ENCODE measurements around the gene OTUD5.

Gene OTUD5

DNA sequence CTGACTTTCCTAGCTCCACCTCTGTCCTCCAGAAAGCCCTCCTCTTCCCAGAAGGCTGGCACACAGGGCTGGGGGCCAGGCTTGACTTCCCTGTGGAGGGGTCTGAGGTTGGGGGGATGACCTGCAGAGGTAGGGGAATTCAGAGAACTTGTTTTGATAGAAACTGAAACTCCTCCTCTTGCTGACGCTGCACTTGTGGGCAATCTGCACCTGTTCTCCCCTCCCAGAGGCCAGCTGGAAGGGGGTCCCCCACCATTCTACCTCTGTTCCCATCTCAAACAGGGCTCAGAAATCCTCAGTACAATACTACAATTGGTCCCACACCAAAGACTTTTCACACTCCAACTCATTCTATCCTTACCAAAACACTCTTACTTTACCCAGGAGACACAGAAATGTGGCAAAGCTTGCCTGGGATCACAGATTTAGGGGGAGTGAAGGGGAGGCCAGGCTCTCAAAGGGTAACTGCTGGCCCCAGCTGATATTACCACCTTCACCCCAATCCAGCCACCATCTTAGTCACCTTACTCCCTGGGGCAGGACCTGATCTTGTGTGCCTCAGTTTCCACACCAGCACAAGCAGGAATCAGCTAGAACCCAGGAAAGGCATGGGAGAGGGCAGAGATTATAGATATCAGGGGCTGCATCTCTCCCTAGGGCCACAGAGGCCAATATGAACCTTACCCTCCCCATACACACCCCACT, 18.5 kb downstream of the OTUD5 start:
- DNase-seq: no peak

GRCh38 chrX:48937054-48937907, 20.1 kb downstream of the OTUD5 start:
- DNase-seq: peak in 15 of 56 donors; percentile 0 to 20 (median 4)

- DNase-seq: no peak
Observed at GRCh38 chrX:48936429-48937053, 20.9 kb downstream of the OTUD5 start.

DNA sequence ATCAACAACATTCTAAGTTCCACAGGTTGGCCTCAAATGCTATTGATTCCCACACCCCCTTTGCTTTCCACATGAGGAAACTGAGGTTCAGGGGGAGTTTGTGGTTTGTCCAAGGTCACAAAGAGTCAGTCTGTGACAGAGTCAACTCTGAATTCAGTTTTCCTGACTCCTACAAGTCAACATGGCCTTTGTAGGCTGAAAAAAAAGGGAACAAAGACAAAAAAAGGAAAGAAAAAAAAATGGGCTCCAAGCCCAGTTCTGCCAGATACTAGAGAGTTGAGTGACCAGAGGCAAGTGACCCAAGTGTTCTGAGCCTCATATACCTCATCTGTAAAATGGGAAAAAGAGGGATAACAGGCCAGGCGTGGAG, 22.1 kb downstream of the OTUD5 start:
- no peak for DNase-seq

DNA sequence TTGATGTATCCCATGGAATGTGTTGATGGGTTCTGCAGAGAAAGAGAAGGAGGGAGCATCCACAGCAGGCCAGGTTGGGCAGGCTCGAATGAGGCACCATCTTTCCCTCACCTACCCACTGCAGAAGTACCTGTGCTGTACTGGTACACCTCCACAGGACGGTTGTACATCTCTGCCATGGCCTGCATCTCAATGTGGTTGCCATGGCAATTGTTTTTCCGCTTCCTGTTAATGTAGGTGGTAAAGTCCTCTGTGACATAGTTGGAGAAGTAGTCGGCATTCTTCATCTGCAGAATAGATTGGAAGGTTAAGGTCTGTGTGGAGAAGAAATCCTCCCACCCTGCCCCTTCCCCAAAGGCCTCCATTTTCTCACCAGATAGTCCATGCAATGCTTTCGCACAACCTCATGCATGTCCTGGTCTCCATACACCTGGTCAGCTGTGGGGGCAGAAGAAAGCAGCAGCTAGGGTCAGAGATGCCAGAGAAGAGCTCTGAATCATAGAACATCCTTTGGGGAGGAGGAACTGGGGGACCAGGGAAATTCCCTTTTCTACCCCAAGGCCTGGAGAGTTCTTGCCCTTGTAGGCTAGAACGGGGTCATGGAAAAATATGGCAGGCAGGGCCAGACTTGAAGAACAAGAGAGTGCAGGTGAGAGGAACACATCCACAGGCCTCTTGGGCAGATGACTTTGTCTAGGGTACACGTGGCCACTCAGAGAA, 22.7 kb downstream of the OTUD5 start:
- no peak for DNase-seq

- no peak for DNase-seq
Observed at GRCh38 chrX:48933757-48934156, 23.6 kb downstream of the OTUD5 start.

- no peak for DNase-seq
Observed at GRCh38 chrX:48927736-48928382, 29.5 kb downstream of the OTUD5 start.

GRCh38 chrX:48927123-48927522, 30.3 kb downstream of the OTUD5 start:
- no peak for DNase-seq

DNA sequence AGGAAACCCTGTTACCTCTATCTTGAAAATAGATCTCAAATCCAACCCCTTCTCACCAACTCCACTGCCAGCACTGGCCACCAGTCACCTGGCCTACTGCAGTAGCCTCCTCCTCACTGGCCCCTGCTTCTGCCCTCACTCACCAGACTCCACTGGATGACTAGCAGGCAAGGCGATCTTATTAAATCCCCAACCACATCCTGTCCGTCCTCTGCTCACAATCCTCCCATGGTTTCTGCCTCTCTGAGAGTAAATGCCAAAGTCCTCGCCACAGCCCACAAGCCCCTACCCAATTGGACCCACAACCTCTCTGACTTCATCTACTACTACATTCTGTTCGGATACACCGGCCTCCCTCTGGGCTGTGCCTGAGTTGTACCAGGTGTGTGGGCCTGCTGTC, 33.1 kb downstream of the OTUD5 start:
- no peak for DNase-seq

DNA sequence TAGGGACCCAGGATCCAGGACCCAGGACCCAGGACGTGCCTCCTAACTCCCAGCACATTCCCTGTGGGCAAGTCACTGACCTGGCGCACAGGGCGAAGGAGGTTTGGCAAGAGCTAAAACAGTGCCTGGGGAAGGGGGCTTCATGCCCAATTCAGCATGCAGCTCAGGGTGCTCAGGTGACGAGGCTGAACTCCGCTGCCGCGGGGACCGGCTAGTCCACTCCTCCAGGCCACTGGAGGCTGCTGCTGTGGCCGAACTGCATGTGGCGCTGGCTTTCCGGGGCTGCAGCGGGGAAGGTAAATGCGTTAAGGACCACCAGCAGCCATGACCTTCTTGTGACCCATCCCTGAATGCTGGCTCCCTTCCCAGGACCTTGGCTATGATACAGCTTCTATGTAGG, 33.6 kb downstream of the OTUD5 start:
- no peak for DNase-seq

DNA sequence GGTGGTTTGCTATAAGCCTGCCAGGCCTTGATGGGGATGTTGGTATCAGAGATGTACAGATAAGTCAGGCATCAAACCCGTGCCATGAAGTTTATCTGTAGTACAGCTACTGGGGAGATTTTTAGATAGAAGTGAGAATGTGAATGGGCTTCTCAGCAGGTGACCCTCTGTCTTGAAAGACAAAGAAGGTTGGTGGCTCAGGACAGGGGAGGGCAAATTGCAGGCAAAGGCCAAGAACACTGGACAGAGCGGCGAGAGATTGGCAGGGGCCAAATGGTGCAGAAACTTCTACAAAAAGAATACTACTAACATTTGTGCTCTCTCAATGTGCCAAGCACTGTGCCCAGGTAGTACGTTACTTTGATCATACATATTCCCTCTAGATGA, 36.7 kb downstream of the OTUD5 start:
- DNase-seq: no peak

DNA sequence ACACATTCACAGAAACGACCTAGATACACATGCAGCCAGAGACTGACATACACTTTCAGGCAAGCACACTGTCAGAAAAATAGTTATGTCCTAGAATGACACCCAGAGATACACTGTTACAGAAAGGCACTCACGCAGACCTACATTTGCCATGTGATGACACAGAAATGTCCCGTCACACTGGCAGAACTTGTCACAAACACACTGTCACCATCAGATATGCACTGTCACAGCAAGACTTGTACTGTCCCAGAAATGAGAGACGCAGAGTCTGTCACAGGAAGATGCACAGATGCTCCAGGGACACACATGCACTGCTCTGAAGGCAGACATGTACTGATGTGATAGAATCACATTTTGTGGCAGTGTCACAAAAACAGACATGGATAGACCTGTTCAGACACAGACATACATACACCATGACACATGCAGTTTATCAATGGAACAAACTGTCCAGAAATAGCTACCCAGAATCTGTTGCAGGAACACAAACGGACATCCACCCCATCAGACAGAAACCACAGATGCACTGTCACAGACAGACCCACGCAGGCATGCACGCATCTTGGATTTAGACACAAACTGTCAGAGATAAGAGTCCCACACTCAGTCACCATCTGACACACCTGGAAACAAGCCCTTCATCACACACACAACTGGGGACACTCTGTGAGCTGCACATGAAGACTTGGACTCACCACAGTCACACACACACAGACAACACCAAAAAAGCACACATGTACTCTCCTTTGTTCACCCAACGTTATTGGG, 37.3 kb downstream of the OTUD5 start:
- no peak for DNase-seq

DNA sequence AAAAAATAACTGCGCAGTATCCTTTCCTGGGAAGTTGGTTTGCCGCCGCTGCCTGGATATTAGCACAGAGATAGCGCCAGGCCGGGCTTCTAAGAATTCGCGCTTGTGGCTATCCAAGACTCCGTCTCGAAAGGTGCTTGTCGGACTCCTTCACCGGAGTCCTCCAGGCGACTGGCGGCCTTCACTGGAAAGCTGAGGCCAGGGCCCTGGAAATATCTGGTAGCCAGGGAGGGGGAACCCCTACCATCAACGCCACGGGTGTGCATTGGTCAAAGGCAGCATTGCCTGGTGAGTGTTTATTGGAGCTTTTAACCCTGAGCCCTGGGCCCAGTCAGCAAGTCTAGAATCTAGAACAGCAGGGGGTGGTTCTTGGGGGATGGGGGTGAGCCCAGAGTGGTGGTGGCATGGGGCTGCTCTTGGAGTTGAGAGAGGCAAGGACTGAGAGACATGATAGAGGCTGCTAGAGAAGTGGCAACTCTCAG, 38.0 kb downstream of the OTUD5 start:
- DNase-seq: peak in 5 of 56 donors; percentile 1 to 43 (median 33)

DNA sequence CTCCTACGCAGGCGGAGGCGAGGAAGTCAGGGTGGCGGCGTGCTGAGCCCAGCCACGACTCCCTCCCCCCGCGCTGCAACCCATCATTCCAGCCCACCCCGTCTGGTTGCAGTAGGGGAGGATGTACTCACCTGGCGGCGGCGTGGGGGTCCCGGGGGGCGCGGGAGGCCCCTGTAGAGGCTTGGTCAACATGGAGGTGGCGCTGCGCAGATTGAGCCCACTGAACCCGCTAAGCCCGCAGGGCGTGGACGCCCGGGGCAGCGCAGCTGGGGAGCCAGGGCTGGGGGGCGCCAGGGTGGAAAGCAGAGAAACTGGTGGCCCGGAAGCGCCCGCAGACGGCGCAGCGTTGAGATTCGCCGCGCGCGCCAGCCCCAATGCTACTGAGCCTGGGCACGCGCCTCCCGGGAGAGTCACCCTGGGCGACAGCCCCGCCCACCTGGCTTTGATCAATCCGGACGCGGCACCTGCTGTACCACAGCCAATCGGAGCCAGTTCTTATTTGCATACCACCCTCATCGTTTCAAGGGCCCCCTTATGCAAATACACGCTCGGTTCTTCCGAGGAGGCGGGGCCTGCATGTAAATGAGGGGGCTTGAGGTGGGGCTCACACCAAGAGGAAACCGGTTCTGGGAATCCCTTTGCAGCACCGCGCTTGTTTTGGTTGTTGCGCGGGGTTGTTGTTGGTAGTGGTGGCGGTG, 38.6 kb downstream of the OTUD5 start, which contains the start of gene PIM2:
TSS of gene PIM2 (minus strand) at position 382 of the 698 bp plus-strand sequence. CDS start at position 192, 190 bp downstream.
- DNase-seq: peak in 55 of 56 donors; percentile 3 to 90 (median 66)

GRCh38 chrX:48918301-48918642, 39.1 kb downstream of the OTUD5 start:
- peak in 2 of 56 donors; percentile 2 to 14 for DNase-seq

GRCh38 chrX:48917139-48918001, 40.0 kb downstream of the OTUD5 start:
- peak; percentile 17 to 89 (median 72) for DNase-seq

GRCh38 chrX:48914593-48915493, 42.6 kb downstream of the OTUD5 start:
- DNase-seq: no peak
